NCI-H1694 treated with DMSO at 0.1 percent for 48 hours (cell line): ENCODE data around the gene PSEN2.
A peak's percentile ranks its signal among the peaks of the same experiment; 100 is the strongest.
"Not testable (repeated sequence)": the region's sequence is repeated elsewhere in the genome, so short reads cannot be mapped to it uniquely, and the experiment has no call there.

Source experiments
- DNase-seq: peaks from one replicate; lab custom pipeline; 2025; lab: John Stamatoyannopoulos, UW

The PSEN2 gene

GRCh38 chr1:226870401-226871279 is at the start of gene PSEN2:
PSEN2 (plus strand) TSS chr1:226870616; CDS start chr1:226881908, 11,292 bp downstream.
- peak; percentile 16 for DNase-seq

- no peak for DNase-seq
These were observed 49.3 kb upstream of the PSEN2 start for GRCh38 chr1:226820941-226821718.

- DNase-seq: no peak
These were observed 48.7 kb upstream of the PSEN2 start for GRCh38 chr1:226821719-226822085.

GRCh38 chr1:226823643-226824042 is 46.8 kb upstream of the PSEN2 start:
- no peak for DNase-seq

GRCh38 chr1:226825037-226825745 is 45.2 kb upstream of the PSEN2 start:
- peak; percentile 40 for DNase-seq

- DNase-seq: no peak
These were observed 44.7 kb upstream of the PSEN2 start for GRCh38 chr1:226825746-226826100.

GRCh38 chr1:226826479-226827261 is 43.7 kb upstream of the PSEN2 start:
- DNase-seq: no peak

- DNase-seq: no peak
These were observed 43.0 kb upstream of the PSEN2 start for GRCh38 chr1:226827458-226827857.

GRCh38 chr1:226827968-226828513 is 42.4 kb upstream of the PSEN2 start:
- DNase-seq: peak; percentile 89

- DNase-seq: no peak
These were observed 41.3 kb upstream of the PSEN2 start for GRCh38 chr1:226829105-226829504.

GRCh38 chr1:226831953-226832352 is 38.5 kb upstream of the PSEN2 start:
- no peak for DNase-seq

- DNase-seq: no peak
These were observed 37.8 kb upstream of the PSEN2 start for GRCh38 chr1:226832613-226833012.

- DNase-seq: not testable (repeated sequence)
These were observed 36.2 kb upstream of the PSEN2 start for GRCh38 chr1:226834179-226834578.

GRCh38 chr1:226835396-226835795 is 35.0 kb upstream of the PSEN2 start:
- DNase-seq: not testable (repeated sequence)

GRCh38 chr1:226837966-226838365 is 32.5 kb upstream of the PSEN2 start:
- DNase-seq: not testable (repeated sequence)

GRCh38 chr1:226838456-226838855 is 32.0 kb upstream of the PSEN2 start:
- no peak for DNase-seq

GRCh38 chr1:226845624-226846023 is 24.8 kb upstream of the PSEN2 start:
- DNase-seq: no peak

GRCh38 chr1:226846786-226847185 is 23.6 kb upstream of the PSEN2 start:
- no peak for DNase-seq

GRCh38 chr1:226854548-226854947 is 15.9 kb upstream of the PSEN2 start:
- DNase-seq: not testable (repeated sequence)

GRCh38 chr1:226862890-226863289 is 7.5 kb upstream of the PSEN2 start:
- no peak for DNase-seq

GRCh38 chr1:226863446-226863845 is 7.0 kb upstream of the PSEN2 start:
- no peak for DNase-seq
